Measurements from ENCODE around the gene DAZAP1.
A peak's percentile ranks its signal among the peaks of the same experiment; 100 is the strongest.

DAZAP1 gene

DNA sequence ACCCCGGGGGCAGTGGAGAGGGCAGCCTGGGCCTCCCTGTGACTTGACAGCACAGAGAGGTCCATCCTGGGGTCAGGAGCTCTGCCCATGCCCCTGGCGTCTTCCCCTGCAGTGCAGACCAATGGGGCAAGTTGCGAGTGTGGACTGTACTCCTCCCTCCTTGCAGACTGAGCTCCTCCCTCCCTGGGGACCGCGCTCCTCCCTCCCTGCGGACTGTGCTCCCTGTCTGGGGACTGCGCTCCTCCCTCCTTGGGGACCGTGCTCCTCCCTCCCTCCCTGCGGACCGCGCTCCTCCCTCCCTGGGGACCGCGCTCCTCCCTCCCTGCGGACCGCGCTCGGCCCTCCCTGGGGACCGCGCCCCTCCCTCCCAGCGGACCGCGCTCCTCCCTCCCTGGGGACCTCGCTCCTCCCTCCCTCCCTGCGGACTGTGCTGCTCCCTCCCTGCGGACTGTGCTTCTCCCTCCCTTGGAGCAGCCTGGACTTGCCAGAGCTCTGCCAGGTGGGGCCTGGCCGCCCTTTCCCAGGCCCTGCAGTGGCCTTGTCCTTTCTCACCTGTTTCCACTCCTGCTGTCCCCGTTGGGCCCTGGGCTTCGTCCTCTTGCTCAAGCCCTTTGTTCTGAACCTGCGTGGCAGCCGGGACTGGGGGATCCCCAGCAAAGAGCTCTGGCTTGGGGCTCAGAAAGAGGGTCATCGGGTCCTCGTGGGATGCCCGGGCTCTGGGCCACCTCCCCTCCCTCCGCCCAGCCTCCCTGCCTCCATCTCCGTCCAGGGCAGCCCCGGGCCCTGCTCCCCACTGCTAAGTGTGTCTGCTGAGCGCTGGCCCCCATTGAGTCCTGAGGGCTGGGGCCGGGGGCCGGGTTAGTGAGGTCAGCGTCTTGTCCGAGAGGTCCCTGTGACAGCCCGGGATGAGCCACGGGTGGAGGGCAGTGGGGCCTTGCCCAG lies 12.9 kb upstream of the DAZAP1 start:
- no peak for DNase-seq (ENCODE audit: low spot score)

- no peak for DNase-seq (ENCODE audit: low spot score)
Measured at GRCh38 chr19:1395194-1396018, 12.0 kb upstream of the DAZAP1 start.

- DNase-seq (ENCODE audit: low spot score), result no peak
Measured at GRCh38 chr19:1396019-1396767, 11.2 kb upstream of the DAZAP1 start.

DNA sequence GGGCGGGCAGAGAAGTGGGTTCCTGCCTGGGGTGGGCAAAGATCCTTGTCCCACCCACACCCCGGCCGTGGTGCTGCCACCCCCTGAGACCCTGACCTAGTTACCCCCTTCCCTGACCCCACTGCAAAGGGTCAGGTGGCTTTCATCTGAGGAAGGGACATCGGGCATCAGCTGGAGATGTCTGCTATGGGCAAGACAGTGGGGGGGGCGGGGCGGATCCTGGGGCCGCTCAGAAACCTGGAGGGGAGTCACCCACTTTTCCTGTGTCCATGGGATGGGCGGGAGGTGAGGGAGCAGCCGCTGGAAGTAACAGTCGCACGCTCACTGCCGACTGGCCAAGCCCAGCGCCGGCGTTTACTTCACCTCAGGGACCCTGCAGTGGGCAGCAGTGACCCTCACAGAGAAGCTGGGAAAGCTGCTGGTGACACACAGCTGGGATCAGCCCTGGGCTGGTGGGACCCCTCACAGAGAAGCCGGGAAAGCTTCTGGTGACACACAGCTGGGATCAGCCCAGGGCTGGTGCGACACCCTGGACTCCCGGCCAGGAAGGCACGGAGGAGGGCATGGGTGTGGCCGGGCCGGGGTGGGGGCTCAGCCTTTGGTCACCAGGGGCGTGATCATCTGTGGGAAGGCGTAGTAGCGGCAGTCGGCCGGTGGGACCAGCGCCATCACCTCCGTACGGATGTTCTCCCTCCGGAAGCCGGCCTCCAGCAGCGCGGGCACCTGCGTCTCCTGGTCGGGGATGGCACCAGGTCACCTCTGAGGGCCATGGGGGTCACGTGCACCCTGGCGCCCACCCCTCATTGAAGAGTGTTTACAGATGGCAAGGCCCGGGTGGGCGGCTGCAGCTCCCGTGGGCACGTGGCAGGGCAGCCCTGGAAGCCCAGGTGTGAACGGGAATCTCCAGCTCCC lies 10.4 kb upstream of the DAZAP1 start:
- DNase-seq (ENCODE audit: low spot score), result no peak

- no peak for DNase-seq (ENCODE audit: low spot score)
Measured at GRCh38 chr19:1397838-1398237, 9.5 kb upstream of the DAZAP1 start.

DNA sequence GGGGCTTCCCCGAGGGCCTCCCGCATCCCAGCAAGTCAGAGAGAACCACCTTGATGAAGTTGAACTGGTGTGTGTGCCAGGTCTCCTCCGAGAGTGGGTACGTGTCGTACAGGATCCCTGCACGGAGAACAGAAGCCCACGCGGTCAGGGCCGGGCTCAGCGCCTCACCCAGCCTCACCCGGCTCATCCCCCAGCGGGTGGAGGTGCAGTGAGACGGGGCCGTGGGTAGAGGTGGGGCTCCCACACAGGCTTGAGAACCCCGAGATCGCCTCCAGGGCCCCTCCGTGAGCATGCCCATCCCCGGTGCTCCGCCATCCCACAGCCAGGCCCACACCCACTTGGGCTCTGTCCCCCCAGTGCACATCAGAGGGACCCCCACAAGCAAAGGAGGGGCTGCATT lies 8.3 kb upstream of the DAZAP1 start:
- DNase-seq (ENCODE audit: low spot score), result no peak

GRCh38 chr19:1399745-1400144 lies 7.6 kb upstream of the DAZAP1 start:
- no peak for DNase-seq (ENCODE audit: low spot score)

- no peak for DNase-seq (ENCODE audit: low spot score)
Measured at GRCh38 chr19:1400281-1401137, 6.9 kb upstream of the DAZAP1 start.

DNA sequence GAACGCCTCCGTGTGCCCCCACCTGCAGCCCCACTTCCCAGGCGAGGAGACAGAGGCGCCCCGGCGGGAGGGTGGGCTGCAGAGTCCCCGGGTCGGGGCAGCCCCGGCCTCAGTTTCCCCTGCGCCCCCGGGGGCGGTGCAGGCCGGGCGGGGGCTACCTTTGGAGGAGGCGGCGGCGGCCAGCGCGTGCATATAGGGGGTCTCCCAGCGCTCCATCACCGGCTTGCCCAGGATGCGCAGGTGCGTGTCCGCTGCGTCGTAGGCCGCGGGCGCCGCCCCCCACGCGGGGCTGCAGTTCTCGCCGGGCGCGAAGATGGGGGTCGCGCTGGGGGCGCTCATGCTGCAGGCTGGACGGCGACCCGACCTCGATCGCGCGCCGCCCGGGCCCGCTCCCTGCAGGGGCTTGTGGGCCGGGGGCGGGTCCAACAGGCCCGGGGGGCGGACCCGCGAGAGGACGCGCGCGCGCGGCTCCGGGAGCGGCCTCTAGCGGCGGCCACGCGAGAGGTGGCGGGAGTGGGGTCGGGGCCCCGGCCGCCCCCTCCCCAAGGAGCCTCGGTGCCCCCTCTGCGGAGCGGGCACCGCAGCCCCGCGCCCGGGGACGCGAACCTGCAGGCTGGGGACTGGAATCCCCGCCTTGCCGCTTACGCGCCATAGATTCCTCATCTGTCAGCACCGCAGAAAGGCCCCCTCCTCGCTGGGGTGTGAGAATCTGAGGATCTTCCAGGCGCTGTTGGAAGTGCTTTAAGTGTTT lies 6.1 kb upstream of the DAZAP1 start, which contains the start of gene GAMT:
GAMT (minus strand) TSS at position 405 of the 751 bp plus-strand sequence; CDS start at position 339, 66 bp downstream.
- peak; percentile 39 for DNase-seq (ENCODE audit: low spot score)

- DNase-seq (ENCODE audit: low spot score), result no peak
Measured at GRCh38 chr19:1401889-1402217, 5.5 kb upstream of the DAZAP1 start.

GRCh38 chr19:1402411-1403070 lies 4.8 kb upstream of the DAZAP1 start:
- DNase-seq (ENCODE audit: low spot score), result no peak

- DNase-seq (ENCODE audit: low spot score), result peak; percentile 96
Measured at GRCh38 chr19:1406774-1407527, 435 bp upstream of the DAZAP1 start.

- no peak for DNase-seq (ENCODE audit: low spot score)
Measured at GRCh38 chr19:1408300-1409203, 1.2 kb downstream of the DAZAP1 start.

DNA sequence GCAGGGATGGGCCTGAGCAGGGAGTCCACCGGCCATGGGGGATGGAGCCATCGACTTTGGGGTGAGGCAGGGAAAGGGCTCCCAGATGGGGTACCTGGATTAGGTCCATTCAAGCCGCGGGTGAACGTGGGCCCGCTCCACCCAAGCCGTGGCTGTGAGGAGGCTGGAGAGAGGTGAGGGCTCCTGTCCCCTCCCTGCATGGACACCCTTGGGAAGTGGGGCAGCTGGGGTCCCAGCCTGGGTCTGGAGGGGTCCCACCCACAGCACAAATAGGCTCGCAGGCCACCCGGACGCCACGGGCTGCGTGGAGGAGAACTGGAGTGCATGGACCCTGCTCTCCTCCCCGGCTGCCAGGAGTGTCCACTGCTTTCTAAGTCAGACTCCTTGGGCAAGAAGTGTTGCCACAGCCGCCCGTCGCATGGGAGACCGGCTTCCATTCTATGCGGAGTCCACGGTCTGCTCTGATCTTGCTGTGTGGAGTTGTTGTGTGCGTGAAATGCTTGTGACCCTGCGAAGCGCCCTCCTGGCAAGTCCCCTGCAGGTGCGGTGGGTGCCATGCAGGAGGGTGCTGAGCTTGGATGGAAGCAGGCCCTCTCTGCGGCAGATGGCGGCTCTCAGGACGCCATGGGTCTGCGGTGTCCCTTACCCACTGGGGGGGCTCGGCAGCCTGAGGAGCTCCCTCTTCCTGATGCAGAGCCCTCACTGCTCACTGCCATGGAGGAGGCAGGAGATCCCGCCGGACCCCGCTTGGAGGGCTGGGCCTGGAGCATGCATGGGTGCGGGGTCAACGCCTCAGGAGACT lies 2.0 kb downstream of the DAZAP1 start:
- no peak for DNase-seq (ENCODE audit: low spot score)

GRCh38 chr19:1410136-1410786 lies 2.9 kb downstream of the DAZAP1 start:
- no peak for DNase-seq (ENCODE audit: low spot score)

DNA sequence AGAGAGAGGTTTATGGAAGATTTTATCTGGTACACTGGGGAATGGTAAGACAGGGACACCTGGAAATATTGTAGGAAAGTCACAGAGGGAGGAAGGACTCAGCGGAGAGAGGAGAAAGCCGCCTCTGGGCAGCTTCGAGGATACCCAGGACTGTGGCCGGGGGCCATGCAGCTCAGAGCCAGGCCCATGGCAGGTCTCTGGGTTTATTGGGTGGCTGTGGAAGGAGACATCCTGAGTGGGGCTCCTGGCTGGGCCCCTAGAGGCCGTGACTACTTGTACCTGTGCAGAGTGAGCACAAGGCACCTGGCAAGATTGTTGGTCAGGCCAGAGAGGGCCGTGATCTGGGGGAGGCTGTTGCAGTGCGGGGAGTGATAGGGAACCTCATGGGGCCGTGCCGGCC lies 3.4 kb downstream of the DAZAP1 start:
- DNase-seq (ENCODE audit: low spot score), result no peak

Data from COLO829 (cell line).